HG03520 (cell line): ENCODE measurements around the gene LCA5.
"Not testable (repeated sequence)": the region's sequence is repeated elsewhere in the genome, so short reads cannot be mapped to it uniquely, and the experiment has no call there.

ENCODE experiments used
- ATAC-seq: cut with Tn5 transposase; IDR thresholded peaks from one replicate; pipeline ENCODE4 v1.9.1; 2021; ENCODE audit warnings: mild to moderate bottlenecking, moderate library complexity; ENCODE audit not compliant: unreplicated experiment

Gene LCA5

DNA sequence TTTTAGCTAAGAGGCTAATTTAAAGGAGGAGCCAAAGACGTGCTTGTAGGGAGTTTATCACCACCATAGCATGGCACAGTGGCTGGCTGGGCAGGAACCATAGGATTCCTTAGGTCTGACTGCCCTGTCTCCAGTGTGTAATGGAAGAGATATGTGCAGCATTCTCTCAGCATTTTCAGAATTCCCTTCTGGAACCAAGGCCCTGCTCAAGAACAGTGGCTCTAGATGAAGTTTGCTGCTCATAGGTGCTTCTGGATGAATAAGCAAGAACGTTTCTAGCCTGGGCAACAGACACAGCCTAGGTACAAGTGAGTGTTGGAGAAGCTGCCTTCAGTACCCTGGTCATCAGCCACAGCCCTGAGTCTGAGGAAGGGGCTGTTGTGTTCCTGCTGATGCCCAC lies 69.1 kb downstream of the LCA5 start:
- ATAC-seq, result no peak

DNA sequence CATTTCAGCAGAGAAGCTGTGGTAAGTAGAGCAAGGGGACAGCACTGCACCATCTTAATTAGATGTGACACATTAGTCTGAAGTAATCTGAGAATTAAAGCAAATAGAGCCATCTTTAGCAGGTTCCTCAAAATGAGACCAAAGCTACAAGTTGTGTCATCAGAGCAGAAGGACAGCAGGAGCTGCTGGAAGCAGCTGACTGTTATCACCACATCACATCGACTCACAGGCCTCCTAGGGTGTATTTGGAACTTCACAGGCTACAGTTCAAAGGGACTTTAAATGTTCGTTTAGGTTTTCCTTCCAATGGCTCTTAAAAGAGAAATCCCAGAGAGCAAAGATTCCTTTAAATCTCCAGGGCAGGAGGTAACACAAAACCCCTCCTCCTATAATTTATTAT lies 69.5 kb downstream of the LCA5 start:
- no peak for ATAC-seq

DNA sequence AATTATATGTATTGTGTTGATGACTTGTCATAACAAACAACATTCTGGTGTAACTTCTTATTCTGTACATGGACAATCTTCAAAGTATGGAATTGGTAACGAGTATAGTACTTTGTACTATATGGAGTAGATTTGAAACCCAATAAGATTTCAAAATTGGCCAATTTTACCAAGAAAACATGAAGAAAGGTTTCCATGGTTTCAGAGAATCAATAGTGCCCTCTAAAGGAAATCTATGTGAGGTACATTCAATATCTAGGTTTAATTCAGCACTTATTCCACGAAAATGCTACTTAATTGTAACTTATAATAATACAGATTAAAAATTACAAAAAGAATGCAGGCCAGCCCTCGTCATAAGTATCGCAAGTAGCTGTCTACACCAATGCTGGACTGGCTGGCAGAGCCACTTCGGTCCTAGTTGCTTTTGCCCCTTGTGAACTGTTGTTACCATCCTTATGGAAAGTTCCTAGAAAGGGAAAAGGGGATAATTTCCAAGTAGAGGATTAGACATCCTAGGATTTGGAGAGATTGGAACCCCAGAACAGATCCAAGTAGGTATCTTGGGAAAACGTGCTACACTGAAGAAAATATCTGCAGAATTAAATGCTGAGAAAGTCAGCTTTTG lies 70.9 kb downstream of the LCA5 start:
- ATAC-seq, result no peak

DNA sequence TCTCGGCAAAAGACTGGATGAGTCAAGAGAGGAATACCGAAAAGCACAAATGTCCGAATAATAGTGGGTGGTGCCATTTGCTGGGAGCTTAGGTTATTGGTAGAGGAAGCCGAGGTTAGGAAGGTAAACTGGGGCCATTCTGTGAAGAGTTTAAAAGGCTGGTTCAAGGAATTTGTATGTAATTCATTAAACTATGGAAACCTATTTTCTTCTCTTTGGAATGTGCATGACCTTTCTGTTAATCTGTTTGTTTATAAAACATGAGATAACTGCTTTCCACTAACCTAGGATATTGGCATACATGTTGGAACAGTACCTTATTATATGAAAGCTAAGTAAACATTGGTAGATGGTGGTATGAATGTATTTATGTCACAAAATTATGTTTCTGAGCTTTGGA lies 71.8 kb downstream of the LCA5 start:
- ATAC-seq, result no peak

DNA sequence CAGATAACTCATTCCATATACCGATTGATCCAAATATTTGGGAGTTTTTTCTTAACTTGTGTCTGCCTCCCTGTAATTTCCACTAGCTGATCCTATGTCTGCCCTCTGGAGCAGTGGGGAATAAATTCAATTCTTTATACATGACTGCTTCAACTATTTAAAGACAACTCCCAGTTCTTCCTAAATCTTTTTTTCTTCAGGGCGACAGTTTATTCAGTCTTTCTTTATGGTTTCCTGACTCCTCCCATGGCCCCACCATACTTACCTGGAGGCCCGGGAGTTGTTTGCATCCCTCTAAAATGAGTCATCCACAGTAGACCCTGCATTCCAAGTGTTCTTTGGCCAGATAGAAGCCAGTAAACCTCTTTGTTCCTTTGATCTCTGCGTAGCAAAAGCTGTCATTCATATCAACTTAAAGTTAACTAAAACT lies 73.6 kb downstream of the LCA5 start:
- ATAC-seq, result no peak

DNA sequence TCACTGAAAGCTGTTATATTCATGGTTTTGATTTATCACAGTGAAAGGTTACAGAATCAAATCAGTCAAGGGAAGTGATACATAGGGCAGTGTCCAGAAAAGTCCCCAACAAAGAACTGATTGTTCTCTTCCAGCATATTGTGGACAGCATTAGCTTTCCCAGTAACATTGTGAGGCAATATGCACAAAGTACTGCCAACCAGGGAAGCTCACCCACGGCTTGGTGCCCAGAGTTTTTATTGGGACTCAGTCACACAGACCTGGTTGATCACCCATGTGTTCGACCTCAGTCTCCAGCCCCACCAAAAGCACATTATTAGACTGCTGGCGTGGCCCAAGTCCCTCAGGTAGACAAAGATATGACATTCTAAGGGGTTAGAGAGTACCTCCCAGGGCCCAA lies 76.0 kb downstream of the LCA5 start:
- no peak for ATAC-seq

DNA sequence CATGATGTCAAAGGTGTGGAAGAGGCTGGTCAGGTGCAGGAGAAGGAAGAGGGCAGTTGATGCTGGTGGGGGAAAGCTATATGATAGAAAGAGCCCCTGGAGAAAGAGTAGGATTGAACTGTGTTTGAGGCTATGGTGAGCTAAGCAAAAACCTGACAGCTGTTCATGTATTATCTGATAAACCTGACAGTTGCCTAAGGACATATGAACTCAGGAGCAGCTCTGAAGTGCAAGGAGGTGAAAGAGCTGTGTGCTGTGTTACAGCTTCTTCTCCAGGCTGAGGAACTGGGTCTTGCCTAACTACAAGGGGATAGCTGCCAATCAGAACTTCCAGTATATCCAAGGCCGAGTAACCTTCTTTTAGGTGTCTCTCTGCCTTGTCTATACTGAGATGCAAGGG lies 81.8 kb downstream of the LCA5 start:
- no peak for ATAC-seq

DNA sequence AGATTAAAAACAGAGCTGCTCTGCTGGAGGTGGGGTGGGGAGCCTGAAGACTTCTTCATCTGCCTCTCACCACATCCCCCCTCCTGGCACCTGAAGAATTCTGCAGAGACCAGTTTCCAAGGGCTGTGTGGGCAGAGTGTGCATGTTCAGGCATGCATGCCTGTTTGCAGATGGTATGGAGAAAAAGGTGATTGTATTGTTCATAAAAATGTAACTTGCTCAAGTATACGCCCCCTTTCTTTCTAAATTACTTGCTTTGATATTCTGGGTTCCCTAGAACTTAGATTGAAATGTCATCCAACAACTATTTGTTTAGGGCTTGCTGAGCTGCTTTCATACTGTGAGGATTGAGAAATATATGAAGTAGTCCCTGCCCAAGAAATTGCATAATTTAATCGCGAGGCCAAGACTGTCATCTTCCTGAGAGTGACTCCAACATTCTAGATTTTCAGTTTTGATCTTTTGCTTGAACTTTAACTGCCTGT lies 83.6 kb downstream of the LCA5 start:
- no peak for ATAC-seq

DNA sequence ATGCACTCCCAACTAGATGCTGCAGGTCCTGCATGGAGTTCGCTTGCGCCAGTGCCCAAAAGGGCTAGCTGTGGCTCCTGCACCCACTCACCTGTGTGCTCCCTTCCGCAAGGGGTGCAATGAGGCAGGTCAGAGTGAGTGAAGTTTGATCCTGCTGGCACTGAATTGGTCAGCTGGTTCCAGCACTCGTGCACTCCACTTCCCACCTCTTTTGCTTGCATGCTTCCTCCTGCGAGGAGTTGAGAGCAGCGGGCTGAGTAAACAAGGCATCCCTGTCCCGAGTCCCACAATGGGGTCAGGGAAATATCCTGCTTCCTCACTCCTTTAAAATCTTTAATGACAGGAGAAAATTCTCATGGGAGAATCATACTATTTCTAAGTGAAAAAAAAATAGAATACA lies 86.2 kb downstream of the LCA5 start:
- ATAC-seq, result no peak

DNA sequence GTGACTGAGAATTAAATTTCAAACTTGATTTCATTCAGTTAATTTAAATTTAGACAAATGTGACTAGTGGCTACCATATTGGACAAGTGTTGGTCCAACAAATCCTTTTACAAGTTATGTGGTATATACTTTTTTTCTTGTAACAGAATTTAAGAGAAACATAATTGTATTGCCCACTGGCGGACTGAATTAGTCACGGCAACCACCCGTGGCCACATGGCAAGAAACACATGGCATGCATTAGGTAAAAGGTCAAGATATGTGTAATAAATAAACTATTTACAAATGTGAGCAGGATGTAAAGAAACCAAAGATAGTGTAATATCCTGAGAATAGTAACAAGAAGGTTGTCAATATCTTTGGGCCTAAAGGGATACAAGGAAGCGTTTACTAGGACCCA lies 91.2 kb downstream of the LCA5 start:
- no peak for ATAC-seq

DNA sequence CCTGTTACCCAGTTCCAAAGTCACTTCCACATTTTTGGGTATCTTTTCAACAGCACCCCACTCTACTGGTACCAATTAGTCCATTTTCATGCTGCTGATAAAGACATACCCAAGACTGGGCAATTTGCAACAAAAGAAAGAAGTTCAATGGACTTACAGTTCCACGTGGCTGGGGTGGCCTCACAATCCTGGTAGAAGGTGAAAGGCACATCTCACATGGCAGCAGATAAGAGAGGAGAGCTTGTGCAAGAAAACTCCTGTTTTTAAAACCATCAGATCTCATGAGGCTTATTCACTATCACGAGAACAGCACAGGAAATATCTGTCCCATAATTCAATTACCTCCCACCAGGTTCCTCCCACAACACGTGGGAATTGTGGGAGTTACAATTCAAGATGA lies 93.4 kb downstream of the LCA5 start:
- ATAC-seq, result not testable (repeated sequence)

DNA sequence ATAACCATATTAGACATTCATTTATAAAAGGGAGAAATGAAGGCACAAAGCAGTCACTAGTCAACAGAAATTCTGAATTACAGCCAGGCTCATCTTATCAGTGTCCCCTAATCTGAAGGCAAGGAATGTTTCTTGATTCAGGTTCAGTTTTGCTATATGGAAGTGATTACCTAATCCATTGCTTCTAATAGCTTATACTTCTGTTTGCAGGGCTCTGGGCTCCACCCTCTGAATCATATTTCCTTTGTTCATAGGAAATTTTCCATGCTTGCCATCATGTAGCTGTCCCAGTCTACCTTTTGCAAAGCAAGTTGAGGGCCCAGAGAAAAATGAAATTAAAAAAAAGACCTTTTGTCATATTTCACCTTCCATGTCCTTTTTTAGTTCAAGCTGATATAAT lies 96.0 kb downstream of the LCA5 start:
- ATAC-seq, result no peak

DNA sequence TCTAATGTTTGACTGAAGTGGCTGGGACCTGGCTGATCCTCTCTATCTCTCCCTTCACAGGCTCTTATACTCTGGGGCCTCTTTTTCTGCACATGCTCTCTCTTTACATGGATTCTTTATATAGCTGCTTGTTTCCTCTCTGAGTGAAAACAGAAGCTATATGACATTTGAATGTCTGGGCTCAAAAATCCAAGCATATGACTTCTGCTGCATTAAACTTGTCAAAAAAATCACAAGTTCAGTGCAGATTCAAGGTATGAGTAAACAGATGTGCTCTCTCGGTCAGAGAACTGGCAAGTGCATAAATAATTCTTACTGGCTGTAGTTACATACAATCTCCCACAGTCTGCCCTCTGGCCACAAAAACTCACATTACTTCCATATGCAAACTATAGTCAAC lies 96.6 kb downstream of the LCA5 start:
- ATAC-seq, result no peak

DNA sequence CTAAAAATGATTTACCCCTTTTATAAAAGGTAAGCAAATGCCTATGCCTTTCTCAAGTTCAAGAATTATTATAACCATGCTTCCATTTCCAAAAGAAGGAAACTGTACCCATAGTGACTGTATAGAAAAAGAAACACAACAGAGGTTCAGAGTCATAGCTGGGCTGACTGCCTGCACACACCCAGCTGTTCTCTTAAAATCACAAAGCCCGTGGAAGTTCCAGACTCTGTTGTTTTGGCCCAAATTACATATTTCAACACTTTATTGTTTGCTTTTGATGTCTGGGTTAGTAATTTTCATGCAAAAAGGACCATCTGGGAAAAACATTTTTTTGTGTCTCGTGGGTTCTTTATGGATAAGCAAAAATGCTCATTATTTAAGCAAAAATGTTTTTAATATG lies 99.2 kb downstream of the LCA5 start:
- ATAC-seq, result no peak

DNA sequence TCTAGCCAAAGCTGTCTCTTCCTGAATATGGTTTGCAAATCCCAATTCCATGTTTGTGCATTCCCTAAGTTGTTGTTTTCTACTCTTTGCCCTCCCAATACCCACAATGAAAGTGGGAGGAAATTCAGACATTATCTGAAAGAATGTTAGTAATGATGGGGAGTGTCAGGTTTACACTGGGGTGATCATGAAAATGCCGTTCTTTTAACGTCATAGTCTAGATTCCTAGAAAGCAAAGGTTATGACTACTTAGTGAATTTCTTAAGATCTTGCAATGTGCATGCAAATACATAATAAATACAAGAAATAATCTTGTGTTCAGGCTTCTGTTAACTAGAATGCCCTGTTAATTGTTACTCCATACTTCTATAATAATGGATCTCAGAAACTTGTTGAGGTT lies 101.0 kb downstream of the LCA5 start:
- no peak for ATAC-seq

DNA sequence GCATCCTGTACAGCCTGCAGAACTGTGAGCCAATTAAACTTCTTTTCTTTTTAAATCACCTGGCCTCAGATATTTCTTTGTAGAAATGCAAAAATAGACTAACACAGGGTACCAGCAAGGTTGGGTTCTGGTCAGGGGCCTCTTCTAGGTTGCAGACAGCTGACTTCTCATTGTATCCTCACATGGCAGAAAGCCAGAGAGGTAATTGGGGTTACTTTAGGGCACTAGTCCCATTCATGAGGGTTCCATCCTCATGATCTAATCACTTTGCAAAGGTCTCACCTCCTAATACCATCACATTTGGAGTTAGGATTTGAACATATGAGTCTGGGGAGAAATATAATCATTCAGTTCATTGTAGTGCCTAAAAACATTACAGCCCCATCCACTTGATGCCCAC lies 101.5 kb downstream of the LCA5 start:
- ATAC-seq, result no peak
